CD4-positive, alpha-beta T cell (primary cell): Measurements from ENCODE around the gene TOMM70. TPM values are rescaled to one million over a fixed set of nuclear protein-coding genes. Genes with fewer than 3 reads are reported as not detected.

Experiments used
- ATAC-seq: fragments of 200-7000 bp; cut with Tn5 transposase; one replicate; pipeline ENCODE4 v1.10.0; 2022; ENCODE audit warnings: mild to moderate bottlenecking; ENCODE audit not compliant: poor library complexity
- CTCF ChIA-PET: fragments of 350-600 bp; sonication (Branson Sonifier 250); formaldehyde crosslinking; loops from one replicate; lab custom pipeline; 2021; ENCODE audit warnings: antibody characterized with exemption, inconsistent platforms; lab: Charles Lee
- POLR2A ChIA-PET: fragments of 350-600 bp; sonication (Branson Sonifier 250); formaldehyde crosslinking; loops from one replicate; lab custom pipeline; 2021; ENCODE audit warnings: antibody characterized with exemption, inconsistent platforms; lab: Charles Lee
- DNase-seq, 14 experiments: peaks; one replicate each; pipeline ENCODE4 v3.0.0-alpha.2; 2013 to 2020; ENCODE audit warnings: mixed read lengths in 2 of 14
- H3K27ac ChIP-seq, 2 donors: one replicate each; pipeline versions ENCODE4 v1.5.1 to v1.7.0; 2013; ENCODE audit warnings: low read length in 2 of 2, low read depth in 1 of 2, mild to moderate bottlenecking in 1 of 2
- H3K27me3 ChIP-seq, 2 experiments: 1 replicate in 1 of 2; 2 replicates in 1 of 2; pipeline versions ENCODE4 v1.6.1 to v1.7.0; 2013; ENCODE audit warnings: low read length in 2 of 2, control low read depth in 1 of 2, mild to moderate bottlenecking in 1 of 2, moderate library complexity in 1 of 2; ENCODE audit not compliant: insufficient read depth in 2 of 2, control insufficient read depth in 1 of 2
- H3K36me3 ChIP-seq: one replicate; pipeline ENCODE4 v1.6.1; 2013; ENCODE audit warnings: low read length, control low read depth; ENCODE audit not compliant: insufficient read depth
- H3K4me1 ChIP-seq: one replicate; pipeline ENCODE4 v1.6.1; 2013; ENCODE audit warnings: low read length, control low read depth; ENCODE audit not compliant: insufficient read depth
- H3K4me3 ChIP-seq: one replicate; pipeline ENCODE4 v1.5.1; 2013; ENCODE audit warnings: mild to moderate bottlenecking, low read length, moderate library complexity
- H3K9me3 ChIP-seq, 2 experiments: 1 replicate in 1 of 2; 2 replicates in 1 of 2; pipeline versions ENCODE4 v1.6.1 to v1.7.0; 2013; ENCODE audit warnings: low read length in 2 of 2, mild to moderate bottlenecking in 2 of 2, control low read depth in 1 of 2, moderate library complexity in 1 of 2; ENCODE audit not compliant: control insufficient read depth in 1 of 2, insufficient read depth in 1 of 2
- H3K27ac Mint-ChIP-seq: one replicate; pipeline ENCODE4 v1.8.0; 2020; ENCODE audit warnings: mixed read lengths
- H3K27me3 Mint-ChIP-seq: one replicate; pipeline ENCODE4 v1.8.0; 2021; ENCODE audit warnings: mixed read lengths
- H3K36me3 Mint-ChIP-seq: one replicate; pipeline ENCODE4 v1.8.0; 2021; ENCODE audit warnings: low read depth, mixed read lengths
- H3K4me1 Mint-ChIP-seq: one replicate; pipeline ENCODE4 v1.8.0; 2021; ENCODE audit warnings: low read depth, mixed read lengths
- H3K4me3 Mint-ChIP-seq: one replicate; pipeline ENCODE4 v1.8.0; 2020; ENCODE audit warnings: mild to moderate bottlenecking, mixed read lengths
- H3K9me3 Mint-ChIP-seq: one replicate; pipeline ENCODE4 v1.8.0; 2020; ENCODE audit warnings: mixed read lengths
- intact Hi-C, 2 experiments: fragments of 100-400 bp; cut with DNase I in 1 of 2; cut with micrococcal nuclease in 1 of 2; formaldehyde crosslinking; loops; one replicate each; pipeline versions ENCODE4 v1.15.1 to v1.9.0; 2023 to 2025; cut with DNase I, micrococcal nuclease
- total RNA-seq, 174 experiments: library from RNA in 2 of 174; stranded (reverse) in 2 of 174; gene quantifications; one replicate each; pipeline ENCODE4 v1.2.3 and lab custom pipeline; 2021 to 2026
- TF ChIP-seq, protein P1 (sequence below): fragments of 200-600 bp; IDR thresholded peaks from one replicate; pipeline ENCODE4 v1.8.0; 2022; ENCODE audit warnings: antibody characterized with exemption, mild to moderate bottlenecking

Gene TOMM70
- total RNA-seq, 2 experiments from 2014 or later: 20.9 to 21.6 TPM

DNA sequence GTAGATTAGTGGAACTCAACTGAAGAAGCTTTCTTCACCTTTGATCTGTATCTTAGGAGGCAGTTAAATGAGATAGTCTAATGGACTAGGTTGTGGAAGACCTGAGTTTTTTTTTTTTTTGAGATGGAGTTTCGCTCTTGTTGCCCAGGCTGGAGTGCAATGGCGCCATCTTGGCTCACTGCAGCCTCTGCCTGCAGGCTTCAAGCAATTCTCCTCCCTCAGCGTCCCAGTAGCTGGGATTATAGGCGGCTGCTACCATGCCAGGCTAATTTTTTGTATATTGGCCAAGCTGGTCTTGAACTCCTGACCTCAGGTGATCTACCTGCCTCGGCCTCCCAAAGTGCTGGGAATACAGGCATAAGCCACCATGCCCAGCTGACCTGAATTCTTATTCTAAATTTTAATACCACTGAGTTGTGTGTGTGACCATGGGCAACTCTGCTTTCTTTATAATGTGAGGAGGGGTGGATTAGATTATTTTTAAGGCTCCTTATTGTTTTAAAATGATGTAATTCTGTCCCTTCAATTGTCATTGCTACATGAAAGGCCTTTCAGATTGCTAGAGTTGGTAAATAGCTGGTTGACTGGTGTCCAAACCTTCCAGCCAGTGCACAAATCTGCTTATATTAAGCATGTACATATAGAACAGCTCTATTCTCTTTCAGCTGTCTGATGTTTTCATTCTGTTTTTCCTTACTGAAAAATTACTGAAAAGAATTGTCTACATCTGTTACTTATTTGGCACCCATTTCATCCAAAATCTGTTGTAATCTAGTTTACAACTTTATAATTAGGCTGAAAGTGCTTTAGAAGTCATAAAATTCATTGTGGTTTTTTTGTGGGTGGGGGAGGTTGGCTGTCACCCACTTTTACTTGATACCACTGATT, 2.7 kb upstream of the TOMM70 start:
- ChIA-PET CTCF (no interaction called here), POLR2A (interaction anchor here (1.6 kb wide), 1 partner anchor 143 kb away, joined by 4 read pairs; the partner anchor contains the start of gene TBC1D23)
- ATAC-seq (no peak), DNase-seq (no peak)
- no peaks in the 10 kb centered on the region for H3K27me3 Mint-ChIP-seq
- peaks cover 23% of the 10 kb centered on the region for H3K4me1 ChIP-seq
- intact Hi-C loops: loop anchor here (2.0 to 10.0 kb wide), 6 partner anchors 45 to 1879 kb away; partner anchors contain the start of genes CLDND1 (in 1 of the 2), CMSS1 (in 1 of the 2) and DCBLD2 (in 1 of the 2)
- H3K9me3 Mint-ChIP-seq: peaks cover 7% of the 10 kb centered on the region
- H3K36me3 Mint-ChIP-seq: peaks cover 31% of the 10 kb centered on the region
- no peak overlapping the region for H3K27ac Mint-ChIP-seq
- no peaks in the 10 kb centered on the region for H3K27me3 ChIP-seq
- no peak overlapping the region for H3K4me3 ChIP-seq
- H3K4me1 Mint-ChIP-seq: peaks cover 65% of the 10 kb centered on the region
- H3K4me3 Mint-ChIP-seq: peak overlapping the region; percentile 6
- H3K9me3 ChIP-seq: peaks cover 5 to 9% of the 10 kb centered on the region in 2 experiments
- no peak overlapping the region for H3K27ac ChIP-seq
- no peaks in the 10 kb centered on the region for H3K36me3 ChIP-seq
- TF ChIP-seq, protein P1, sequence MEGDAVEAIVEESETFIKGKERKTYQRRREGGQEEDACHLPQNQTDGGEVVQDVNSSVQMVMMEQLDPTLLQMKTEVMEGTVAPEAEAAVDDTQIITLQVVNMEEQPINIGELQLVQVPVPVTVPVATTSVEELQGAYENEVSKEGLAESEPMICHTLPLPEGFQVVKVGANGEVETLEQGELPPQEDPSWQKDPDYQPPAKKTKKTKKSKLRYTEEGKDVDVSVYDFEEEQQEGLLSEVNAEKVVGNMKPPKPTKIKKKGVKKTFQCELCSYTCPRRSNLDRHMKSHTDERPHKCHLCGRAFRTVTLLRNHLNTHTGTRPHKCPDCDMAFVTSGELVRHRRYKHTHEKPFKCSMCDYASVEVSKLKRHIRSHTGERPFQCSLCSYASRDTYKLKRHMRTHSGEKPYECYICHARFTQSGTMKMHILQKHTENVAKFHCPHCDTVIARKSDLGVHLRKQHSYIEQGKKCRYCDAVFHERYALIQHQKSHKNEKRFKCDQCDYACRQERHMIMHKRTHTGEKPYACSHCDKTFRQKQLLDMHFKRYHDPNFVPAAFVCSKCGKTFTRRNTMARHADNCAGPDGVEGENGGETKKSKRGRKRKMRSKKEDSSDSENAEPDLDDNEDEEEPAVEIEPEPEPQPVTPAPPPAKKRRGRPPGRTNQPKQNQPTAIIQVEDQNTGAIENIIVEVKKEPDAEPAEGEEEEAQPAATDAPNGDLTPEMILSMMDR: no peak

DNA sequence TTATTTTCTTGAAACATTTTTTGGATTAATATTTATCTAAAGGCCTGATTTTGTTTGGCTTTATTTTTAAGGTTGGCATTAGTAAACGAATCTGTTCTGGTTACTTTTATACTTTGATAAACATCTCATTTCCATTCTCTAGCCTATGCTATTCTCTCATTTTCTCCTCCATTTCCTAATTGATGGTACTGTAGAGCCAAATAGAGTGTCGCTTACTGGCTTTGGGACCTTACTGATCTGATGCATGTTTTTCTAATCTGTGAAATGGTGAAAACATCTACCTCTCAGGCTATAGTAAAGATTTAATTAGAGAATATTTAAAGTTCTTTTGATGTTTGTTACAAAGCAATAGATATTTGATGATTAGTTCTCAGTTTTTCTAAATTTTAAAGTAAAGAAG, 2.0 kb upstream of the TOMM70 start:
- ChIA-PET CTCF (no interaction called here), POLR2A (interaction anchor here (1.2 to 1.6 kb wide), 2 partner anchors 142 to 527 kb away, joined by 3 to 4 read pairs; partner anchors contain the start of gene TBC1D23)
- TF ChIP-seq, protein P1: no peak
- Mint-ChIP-seq H3K36me3 (peaks cover 29% of the 10 kb centered on the region), H3K27me3 (no peaks in the 10 kb centered on the region), H3K4me3 (peak overlapping the region; percentile 65), H3K27ac (peak overlapping the region; percentile 92), H3K9me3 (peaks cover 6% of the 10 kb centered on the region), H3K4me1 (peaks cover 69% of the 10 kb centered on the region)
- Histone ChIP-seq H3K27me3 (no peaks in the 10 kb centered on the region), H3K4me3 (no peak overlapping the region), H3K4me1 (peaks cover 25% of the 10 kb centered on the region), H3K27ac (no peak overlapping the region), H3K36me3 (no peaks in the 10 kb centered on the region), H3K9me3 (peaks cover under 1 to 4% of the 10 kb centered on the region in 2 experiments)
- DNase-seq (no peak), ATAC-seq (no peak)
- intact Hi-C loops: loop anchor here (2.0 to 10.0 kb wide), 6 partner anchors 44 to 1878 kb away; partner anchors contain the start of genes CLDND1 (in 1 of the 2), CMSS1 (in 1 of the 2) and DCBLD2 (in 1 of the 2)

DNA sequence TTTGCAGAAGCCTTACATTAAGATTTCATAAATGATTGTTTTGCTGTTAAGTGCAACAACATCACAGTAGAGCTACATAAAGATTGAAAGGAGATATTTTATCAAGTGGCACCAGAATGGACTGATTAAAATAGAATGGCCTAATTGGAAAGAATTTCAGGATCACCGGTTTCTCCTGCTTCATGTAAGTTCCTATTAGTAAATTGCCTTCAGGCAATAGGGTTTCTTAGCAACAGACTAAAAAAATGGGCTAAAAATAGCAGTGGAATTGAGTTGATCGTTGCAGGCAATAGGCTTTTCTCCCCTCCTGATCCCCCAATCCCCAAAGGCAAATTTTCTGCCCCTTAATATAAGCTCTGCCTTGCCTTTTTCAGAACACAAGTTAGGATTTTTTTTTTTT, 1.4 kb upstream of the TOMM70 start:
- POLR2A ChIA-PET: interaction anchor here (0.5 to 3.0 kb wide), 11 partner anchors 11 to 1172 kb away, joined by 3 to 34 read pairs (median 10); partner anchors contain the start of genes CMSS1, NIT2, PCNP and TBC1D23
- DNase-seq (peak in 1 of 14 experiments; percentile 9), ATAC-seq (no peak)
- TF ChIP-seq, protein P1: no peak
- Histone ChIP-seq H3K27ac (peak overlapping the region; percentile 76 to 85), H3K36me3 (no peaks in the 10 kb centered on the region), H3K9me3 (peaks cover 0 to 4% of the 10 kb centered on the region in 2 experiments), H3K4me3 (peak overlapping the region; percentile 73), H3K27me3 (no peaks in the 10 kb centered on the region), H3K4me1 (peaks cover 26% of the 10 kb centered on the region)
- Mint-ChIP-seq H3K36me3 (peaks cover 23% of the 10 kb centered on the region), H3K9me3 (peaks cover under 1% of the 10 kb centered on the region), H3K4me1 (peaks cover 72% of the 10 kb centered on the region), H3K4me3 (peak overlapping the region; percentile 94), H3K27me3 (no peaks in the 10 kb centered on the region), H3K27ac (peak overlapping the region; percentile 92)
- intact Hi-C loops: loop anchor here (2.0 to 10.0 kb wide), 6 partner anchors 43 to 1877 kb away; partner anchors contain the start of genes CLDND1 (in 1 of the 2), CMSS1 (in 1 of the 2) and DCBLD2 (in 1 of the 2)
- CTCF ChIA-PET: no interaction called here
